ENCODE measurements around the gene GAPDH. TPM values are rescaled to one million over a fixed set of nuclear protein-coding genes. Genes with fewer than 3 reads are reported as not detected.

GAPDH gene
- total RNA-seq, 4 donors from 2014 or later: 1,190 to 2,139 (median 1,514) TPM

DNA sequence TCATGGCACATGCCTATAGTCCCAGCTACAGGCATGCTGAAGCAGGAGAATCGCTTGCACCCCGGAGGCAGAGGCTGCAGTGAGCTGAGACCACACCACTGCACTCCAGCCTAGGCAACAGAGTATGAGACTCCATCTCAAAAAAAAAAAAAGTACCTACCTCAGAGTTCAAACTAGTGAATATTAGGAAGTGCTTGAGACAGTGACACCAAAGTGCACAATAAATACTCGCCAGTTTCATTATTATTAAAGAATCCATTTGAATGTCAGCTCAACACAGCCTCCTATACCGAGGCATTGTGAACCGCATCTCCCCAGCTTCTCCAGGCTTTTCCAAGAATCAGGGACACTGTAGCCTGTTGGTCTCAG lies 5.0 kb downstream of the GAPDH start:
- intact Hi-C loops (cut with DNase I; ENCODE audit: low total_unique reads): loop anchor here (5.0 to 10.0 kb wide), 2 partner anchors 117 to 204 kb away; no protein-coding TSS in a partner anchor

DNA sequence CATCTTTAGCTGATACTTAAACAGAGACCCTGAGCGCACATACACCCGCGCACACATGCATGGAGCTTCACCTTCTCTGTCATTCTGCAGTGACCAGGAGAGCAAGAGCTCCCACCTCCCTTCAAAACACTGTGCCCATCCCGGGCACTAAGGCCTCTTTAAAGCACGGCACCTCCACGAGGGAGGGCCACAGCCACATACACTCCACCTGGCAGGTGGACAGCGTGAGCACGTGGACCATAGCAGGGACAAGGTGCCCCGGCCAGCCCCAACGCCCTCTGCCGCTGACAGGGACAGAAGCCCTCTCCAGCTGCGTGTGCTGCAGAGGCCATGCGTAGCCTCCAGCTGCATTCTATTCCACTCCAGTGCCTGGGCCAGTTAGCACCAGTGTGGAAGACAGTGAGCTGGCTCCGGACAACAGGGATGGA lies 5.4 kb downstream of the GAPDH start:
- no peak for TF ChIP-seq POLR2A (IDR thresholded peaks at IDR 0.05)
- TF ChIP-seq, protein P1, sequence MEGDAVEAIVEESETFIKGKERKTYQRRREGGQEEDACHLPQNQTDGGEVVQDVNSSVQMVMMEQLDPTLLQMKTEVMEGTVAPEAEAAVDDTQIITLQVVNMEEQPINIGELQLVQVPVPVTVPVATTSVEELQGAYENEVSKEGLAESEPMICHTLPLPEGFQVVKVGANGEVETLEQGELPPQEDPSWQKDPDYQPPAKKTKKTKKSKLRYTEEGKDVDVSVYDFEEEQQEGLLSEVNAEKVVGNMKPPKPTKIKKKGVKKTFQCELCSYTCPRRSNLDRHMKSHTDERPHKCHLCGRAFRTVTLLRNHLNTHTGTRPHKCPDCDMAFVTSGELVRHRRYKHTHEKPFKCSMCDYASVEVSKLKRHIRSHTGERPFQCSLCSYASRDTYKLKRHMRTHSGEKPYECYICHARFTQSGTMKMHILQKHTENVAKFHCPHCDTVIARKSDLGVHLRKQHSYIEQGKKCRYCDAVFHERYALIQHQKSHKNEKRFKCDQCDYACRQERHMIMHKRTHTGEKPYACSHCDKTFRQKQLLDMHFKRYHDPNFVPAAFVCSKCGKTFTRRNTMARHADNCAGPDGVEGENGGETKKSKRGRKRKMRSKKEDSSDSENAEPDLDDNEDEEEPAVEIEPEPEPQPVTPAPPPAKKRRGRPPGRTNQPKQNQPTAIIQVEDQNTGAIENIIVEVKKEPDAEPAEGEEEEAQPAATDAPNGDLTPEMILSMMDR (IDR thresholded peaks at IDR 0.05): no peak
- WGBS, 2 donors: 56 to 69% methylated on average over 11 to 14 of the region's 14 CpGs

More for the DNA sequence above, 5.0 kb downstream of the GAPDH start:
- 70 to 80% methylated on average over 5 of the region's 5 CpGs for WGBS, 2 donors
- no peak for DNase-seq (ENCODE audit: low spot score in 2 of 2)
- no peak overlapping the region for H3K4me3 ChIP-seq (ENCODE audit: low read depth, poor library complexity, severe bottlenecking)
- no peak for TF ChIP-seq POLR2A (IDR thresholded peaks at IDR 0.05)
- TF ChIP-seq, protein P1 (IDR thresholded peaks at IDR 0.05): no peak

DNA sequence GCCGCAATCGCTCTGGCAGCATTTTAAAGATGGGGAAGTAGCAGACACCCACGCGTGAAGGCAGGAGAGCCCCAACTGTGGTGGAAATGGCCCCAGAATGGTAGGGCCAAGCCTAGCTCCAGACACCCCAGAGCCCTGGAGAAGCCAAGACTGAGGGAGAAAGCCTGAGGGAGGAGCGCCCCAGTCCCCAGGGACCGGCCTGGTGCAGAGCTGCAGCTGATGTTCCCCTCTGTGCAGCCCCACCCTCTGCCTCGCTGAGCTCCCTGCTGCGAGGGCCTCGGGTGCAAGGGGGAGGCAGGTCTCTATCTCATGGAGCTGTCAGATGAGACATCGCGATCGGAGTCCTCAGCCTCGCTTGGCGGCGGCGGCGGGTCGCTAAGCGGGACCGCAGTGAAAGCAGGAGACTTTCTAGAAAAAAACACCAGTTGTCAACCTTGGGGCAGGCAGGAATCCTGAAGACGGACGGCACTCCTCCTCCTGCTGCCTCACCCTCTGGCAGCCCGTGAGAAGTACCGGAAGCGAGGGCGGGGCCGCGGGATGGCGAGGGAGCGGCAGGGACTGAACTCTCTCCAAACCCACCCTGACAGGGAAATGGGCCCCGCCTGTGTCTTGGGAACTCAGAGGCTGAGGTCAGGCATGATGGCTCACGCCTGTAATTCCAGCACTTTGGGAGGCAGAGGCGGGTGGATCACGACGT lies 6.0 kb downstream of the GAPDH start:
- WGBS, 2 donors: 9 to 12% methylated on average over 35 of the region's 35 CpGs
- DNase-seq (ENCODE audit: low spot score in 2 of 2): peak; percentile 93 to 99

More for the DNA sequence above, 5.4 kb downstream of the GAPDH start:
- intact Hi-C loops (cut with DNase I; ENCODE audit: low total_unique reads): loop anchor here (5.0 to 10.0 kb wide), 2 partner anchors 117 to 205 kb away; no protein-coding TSS in a partner anchor
- peak in 1 of 2 donors; percentile 88 for DNase-seq (ENCODE audit: low spot score in 2 of 2)
- no peak overlapping the region for H3K4me3 ChIP-seq (ENCODE audit: low read depth, poor library complexity, severe bottlenecking)

DNA sequence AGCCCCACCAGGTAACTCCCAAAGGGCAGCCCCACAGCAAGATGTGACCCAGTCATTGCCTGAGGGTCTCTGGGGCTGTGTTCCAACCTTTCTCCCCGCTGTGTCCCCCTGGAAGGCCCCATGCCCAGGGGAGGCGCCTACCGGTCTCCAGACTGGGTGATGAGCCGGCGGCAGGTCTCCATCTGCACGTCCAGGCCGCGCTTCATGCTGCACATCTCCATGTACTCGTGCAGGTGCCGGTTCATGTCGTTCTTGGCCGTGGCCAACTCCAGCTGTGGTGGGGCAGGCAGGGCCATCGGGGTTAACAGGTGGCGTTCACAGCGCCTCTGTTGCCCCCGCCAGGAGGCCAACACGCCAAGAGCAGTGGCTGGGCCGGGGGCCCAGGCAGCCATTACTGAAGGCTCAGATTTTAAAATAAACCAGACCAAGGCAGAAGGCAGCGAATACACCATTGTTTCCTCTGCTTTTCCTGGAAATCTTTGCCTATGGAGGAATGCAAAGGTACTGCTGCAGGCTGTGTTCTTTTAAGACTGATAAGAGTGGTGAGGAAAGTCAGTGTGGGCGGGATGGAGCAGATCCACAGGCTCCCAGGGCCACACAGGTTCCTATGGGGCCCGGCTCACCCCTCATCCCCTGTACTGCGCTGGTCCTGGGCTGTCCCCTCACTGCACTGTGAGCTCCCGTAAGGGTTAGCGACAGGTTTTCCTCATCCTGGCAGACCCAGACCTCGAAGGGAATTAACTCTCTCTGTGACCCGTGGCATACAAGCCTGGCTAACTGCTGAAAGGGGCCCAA lies 7.3 kb downstream of the GAPDH start:
- no peak overlapping the region for H3K4me3 ChIP-seq (ENCODE audit: low read depth, poor library complexity, severe bottlenecking)
- intact Hi-C loops (cut with DNase I; ENCODE audit: low total_unique reads): no loop called here
- 75 to 85% methylated on average over 21 to 26 of the region's 26 CpGs for WGBS, 2 donors
- peak in 1 of 2 donors; percentile 87 for DNase-seq (ENCODE audit: low spot score in 2 of 2)
- TF ChIP-seq, protein P1 (IDR thresholded peaks at IDR 0.05): no peak
- TF ChIP-seq POLR2A (IDR thresholded peaks at IDR 0.05): no peak

More for the DNA sequence above, 6.0 kb downstream of the GAPDH start:
- H3K4me3 ChIP-seq (ENCODE audit: low read depth, poor library complexity, severe bottlenecking): no peak overlapping the region
- intact Hi-C loops (cut with DNase I; ENCODE audit: low total_unique reads): no loop called here
- TF ChIP-seq, protein P1 (IDR thresholded peaks at IDR 0.05): no peak
- TF ChIP-seq POLR2A (IDR thresholded peaks at IDR 0.05): no peak

DNA sequence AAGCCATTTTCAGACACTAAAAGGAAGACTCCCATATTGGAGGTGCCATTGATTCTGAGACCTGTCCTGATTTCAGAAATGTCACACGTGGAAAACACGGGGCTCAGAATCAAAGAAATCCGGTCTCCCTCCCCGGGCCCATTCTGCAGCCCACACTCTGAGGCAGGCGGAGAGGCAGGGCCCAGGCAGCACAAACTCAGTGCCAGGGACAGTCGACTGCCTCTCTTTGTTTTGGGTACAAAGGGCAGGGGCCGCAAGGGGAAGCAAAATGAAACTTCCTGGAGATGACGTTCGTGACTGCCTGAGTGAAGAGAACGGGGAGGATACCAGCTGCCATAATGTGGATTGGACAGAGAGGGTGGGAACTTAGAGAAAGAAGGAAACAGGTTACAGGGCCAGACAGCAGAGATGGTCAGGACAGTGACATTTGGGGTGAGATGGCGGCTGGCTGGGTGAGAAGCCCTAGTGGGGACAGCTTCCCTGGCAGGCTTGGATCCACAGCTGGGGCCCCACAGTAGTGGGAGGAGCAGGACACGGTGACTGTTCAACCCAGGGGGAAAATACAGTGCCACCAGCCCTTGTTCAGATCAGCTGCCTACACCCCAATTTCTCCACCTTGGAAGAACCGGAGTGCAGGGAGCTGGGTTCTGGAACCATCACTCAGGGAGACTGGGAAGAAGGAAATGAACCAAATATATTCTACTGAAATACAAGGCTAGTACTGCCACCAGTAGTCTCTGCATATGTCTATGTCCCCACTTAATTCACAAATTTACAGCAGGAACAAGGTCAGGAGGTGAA lies 8.1 kb downstream of the GAPDH start:
- H3K4me3 ChIP-seq (ENCODE audit: low read depth, poor library complexity, severe bottlenecking): no peak overlapping the region
- WGBS, 2 donors: 84 to 85% methylated on average over 13 of the region's 13 CpGs
- no peak for DNase-seq (ENCODE audit: low spot score in 2 of 2)
- TF ChIP-seq, protein P1 (IDR thresholded peaks at IDR 0.05): no peak
- TF ChIP-seq POLR2A (IDR thresholded peaks at IDR 0.05): no peak
- intact Hi-C loops (cut with DNase I; ENCODE audit: low total_unique reads): no loop called here

All from lower leg skin (tissue), 4 donors.